ENCODE measurements around the gene PALLD.

PALLD gene

DNA sequence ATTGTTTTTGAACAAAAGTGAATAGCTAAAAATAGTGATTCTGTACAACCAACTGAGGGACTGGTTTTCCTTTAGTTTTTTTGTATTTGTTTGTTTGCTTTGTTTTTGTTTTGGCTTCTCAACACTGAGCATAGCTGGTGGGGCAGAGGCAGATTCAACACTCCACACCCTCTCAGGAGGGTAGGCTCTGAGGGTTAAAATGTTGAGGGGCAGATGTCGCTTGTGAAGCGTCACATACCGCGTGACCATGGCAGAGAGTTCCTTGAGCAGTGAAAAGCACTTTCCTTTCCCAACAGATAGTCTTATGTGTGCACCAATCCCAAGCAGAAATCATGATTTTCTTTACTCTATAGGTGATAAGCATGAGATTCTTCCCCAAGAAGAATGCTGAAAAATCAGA, 155.0 kb downstream of the PALLD start:
- DNase-seq, result no peak

DNA sequence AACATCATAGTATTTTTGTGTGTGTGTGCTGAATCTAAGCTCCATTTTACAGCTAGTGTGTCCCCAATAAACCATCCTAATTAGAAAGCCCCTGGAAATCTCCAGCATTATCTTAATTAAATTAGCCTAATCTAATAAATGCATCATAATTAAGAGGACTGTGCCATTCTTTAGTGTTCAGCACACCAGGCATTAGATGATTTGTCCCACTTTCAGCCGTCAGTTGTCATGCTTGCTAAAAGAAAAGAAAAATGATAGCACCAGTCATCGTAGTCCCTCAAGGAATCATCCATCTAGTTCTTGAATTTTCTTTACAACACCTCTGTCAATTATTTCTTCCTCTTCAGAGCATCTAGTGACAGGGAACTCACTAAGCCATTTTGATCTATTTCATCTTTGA, 155.9 kb downstream of the PALLD start:
- DNase-seq, result no peak

DNA sequence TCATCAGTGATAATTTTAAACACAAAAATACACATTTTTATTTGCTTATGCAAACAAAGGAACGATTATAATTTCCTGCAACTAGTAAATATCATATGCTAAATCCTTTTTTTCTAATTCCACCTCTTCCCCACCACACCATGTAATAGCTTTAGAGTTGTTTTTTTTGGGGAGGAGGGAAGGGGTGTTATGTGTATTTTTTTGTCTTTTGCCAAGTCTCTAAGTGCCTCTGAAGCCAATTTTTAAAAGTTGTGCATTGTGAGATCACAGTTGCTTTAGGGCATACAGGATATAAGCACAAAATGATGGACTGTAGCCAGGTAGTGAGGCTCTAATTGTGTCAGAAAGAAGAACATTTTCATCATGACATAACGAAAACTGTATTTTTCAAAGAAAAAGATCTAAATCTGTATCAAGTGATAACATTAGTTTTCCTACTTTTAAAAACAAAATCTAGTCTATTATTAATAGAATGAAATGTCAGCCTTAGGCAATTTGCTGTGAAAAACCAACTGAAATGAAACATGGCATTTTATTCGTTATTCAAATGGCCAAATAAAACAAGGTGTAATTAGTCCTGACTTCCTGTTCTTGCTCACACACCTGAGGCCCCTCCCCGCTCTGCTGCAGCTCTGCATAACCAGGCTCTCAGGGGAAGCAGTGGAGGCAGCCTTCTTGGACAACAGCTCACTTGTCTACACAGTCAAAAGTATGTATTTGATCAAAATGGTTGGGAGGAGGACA, 157.4 kb downstream of the PALLD start:
- no peak for DNase-seq

GRCh38 chr4:168654848-168655174, 158.0 kb downstream of the PALLD start:
- DNase-seq, result no peak

DNA sequence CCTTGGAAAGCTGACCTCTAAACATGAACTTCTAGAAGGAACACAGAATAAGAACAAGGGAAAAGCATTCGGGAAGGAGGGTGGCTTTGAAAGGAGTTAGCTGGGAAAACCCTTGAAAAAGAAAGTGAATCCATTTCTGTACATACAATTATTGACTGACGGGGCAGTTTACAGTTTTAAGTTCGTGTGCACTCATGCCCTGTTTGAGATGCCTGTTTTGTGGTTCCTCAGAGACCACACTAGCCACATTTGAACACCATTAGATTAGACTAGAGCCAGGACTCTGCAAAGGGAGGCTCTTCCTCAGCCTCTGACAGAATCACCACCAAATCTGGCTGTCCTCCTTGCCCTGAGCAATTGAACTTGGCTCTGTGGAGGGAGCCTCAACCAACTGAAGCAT, 158.3 kb downstream of the PALLD start:
- no peak for DNase-seq

DNA sequence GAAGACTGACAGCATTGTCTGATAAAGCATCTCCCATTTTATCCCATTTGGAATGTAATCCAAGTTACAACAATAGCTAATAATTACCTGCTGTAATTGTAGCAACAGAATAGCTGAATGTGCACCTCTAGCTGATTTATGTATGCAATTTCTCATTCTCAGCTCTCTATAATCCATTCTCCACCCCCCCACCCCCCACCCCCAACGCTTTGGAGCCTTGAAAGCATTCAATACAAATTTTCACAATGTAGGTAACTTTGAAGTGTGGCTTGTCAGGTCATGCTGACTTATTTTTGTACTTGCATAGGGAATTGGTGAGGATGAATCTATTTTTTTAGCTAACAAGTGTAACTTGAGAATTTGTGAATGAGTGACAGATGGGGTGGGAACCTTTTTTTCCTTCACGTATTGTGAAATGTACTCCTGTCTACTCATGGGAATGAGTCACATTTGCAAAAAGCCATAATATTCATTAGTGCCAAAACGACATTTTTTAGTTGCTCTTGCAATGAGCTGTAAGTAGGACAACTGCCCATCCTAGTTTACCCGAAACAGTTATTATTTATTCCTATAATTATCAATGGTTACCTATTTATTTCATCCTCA, 159.3 kb downstream of the PALLD start:
- no peak for DNase-seq

DNA sequence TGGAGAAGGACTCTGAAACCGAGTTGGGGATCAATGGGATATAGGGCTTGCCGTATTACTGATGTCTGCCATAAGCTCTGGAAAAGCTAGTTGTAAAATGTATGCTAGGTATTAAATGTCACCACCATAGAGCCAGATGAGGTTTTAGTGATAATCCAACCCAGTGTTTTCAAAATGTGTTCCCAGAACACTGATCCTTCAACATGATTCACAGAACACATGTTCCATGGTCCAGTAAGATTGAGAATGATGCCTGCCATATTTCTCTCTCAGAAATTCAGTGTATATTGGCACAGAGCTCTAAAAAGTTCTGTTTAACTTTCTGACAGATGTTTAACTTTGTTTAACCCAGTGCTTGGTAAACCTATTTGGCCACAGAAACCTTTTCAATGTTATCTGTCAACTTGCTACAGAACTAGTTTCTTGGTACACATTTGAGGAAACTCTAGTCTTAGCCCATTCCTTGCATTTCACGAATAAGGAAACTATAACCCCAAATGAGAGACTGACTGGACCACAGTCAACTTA, 160.2 kb downstream of the PALLD start:
- DNase-seq, result no peak

- DNase-seq, result no peak
These were observed 161.9 kb downstream of the PALLD start for GRCh38 chr4:168658751-168659150.

- no peak for DNase-seq
These were observed 163.1 kb downstream of the PALLD start for GRCh38 chr4:168659741-168660465.

DNA sequence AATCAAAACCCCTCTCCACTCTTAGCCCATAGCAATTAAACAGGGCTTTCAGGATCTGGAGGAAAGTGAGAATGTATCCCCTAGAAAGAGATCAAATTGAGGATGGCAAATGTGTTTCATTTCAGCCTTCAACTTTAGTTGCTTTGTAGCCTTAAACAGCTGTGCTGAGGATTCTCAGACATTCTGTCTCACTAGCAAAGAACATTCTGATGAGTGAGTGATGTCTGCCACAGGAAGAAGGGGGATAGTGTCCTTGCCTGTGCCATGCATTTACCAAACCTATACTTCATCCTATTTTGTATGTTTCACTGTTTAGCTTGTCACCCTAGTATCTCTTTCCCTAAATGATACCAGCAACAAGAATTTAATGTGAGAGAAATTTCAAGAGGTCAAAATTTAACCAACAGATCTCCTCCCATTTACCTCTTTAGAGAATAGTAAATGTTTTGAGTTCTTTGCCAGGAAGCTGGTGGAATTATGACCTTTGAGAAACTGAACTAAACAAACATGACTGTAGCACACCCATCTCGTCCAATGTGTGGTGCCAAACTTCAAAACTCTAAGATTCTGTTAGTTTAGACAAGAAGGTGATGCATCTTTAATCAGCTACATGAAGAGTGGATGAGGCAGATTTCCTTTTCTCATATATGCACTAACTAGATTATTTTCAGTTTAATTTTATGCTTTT, 165.6 kb downstream of the PALLD start:
- no peak for DNase-seq

- no peak for DNase-seq
These were observed 167.5 kb downstream of the PALLD start for GRCh38 chr4:168664242-168664891.

- DNase-seq, result no peak
These were observed 169.7 kb downstream of the PALLD start for GRCh38 chr4:168666531-168666930.

- no peak for DNase-seq
These were observed 170.5 kb downstream of the PALLD start for GRCh38 chr4:168667376-168667775.

DNA sequence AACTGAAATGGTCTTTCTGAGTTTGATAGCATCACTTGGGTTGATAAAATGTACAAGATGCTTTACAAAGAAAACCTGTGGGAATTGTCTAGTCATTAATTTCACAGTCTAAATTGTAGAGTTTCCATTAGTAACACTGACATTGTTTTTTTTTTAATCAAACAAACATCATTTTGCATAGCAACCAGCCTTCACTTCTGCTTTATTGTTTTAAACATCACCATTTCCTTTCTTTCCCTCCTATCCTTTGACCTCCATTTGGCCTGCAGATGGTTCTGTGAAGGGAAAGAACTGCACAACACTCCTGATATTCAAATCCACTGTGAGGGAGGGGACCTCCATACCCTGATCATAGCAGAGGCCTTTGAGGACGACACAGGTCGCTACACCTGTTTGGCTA, 171.1 kb downstream of the PALLD start:
- DNase-seq, result no peak

DNA sequence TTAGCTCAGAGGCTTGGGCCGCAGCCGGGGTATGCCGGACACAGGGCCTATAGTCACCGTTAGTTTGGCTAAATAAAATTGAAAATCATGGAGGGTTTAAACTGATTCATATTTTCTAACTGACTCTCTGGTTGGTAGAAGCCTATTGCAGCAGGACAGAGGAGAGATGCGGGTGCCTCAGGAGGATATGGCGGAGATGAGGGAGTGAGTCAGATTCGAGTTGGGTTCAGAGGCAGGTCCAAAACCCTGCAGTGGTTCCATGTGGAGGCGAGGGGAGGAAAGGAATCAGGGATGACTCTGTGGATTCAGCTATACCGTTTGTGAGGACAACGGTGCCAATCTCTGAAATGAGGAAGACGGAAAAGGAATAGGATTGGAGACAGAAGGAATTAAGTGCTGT, 176.6 kb downstream of the PALLD start:
- no peak for DNase-seq

DNA sequence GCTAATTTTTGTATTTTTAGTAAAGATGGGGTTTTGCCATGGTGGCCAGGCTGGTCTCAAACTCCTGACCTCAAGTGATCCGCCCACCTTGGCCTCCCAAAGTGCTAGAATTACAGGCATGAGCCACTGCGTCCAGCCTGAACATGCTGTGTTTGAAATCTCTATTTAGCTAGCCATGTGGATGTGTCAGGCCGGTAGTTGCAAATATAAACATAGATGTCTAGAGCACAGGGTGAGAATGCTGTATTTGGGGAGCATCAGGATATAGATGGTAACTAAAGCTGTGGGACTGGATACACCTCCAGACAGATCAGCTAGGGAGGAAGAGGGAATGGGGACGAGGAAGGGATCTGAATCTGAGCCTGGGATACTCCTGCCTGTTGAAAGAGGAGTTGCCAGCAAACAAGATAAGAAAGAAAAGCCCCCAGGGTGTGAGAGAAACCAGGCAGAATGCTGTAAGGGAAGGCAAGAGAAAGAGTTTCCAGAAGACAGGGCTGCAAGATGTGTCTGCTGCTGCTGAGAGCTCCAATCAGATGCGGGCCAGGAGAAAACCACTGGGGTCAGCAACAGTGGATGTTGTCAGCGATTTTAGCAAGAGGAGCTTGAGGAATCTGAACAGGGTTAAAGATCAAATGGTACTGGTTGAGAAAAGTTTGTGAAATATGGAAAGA, 177.4 kb downstream of the PALLD start:
- DNase-seq, result no peak

- DNase-seq, result no peak
These were observed 178.0 kb downstream of the PALLD start for GRCh38 chr4:168674866-168675265.

DNA sequence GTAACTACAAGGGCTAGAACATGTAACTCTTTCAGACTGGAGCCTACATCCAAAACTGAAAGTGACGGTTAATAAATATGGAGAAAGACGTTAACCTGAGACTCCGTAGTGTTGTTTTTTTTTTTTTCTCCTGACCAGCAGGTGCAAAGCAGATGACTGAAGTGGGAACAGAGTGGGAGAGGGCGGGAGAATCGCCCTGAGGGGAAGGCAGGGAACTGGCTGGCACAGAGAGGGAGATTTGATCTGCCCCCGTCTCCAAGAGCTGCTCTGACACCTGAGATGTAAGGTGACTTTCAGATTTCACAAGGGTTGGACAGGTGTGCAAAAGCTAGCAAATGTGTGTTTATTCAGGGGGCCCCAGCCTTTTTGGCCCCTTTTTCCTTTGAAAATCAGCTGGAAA, 180.2 kb downstream of the PALLD start:
- no peak for DNase-seq

DNA sequence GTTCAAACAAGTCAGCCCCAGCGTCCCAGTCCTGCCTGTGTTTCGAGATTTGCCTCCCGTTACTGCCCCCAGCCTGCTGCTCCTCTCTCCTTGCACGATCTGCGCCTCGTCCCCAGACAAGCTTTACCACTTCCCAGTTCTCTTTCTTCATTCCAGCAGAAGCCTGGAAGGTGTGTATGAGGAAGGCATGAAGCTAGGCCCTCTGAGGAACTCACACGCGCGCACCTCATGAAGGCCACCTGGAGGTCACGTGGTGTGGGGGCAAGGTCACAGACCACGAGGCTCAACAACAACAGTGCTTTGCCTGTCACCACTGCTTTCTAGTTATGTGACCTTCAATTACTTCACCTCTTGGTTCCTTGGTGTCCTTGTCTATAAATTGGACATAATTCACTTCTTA, 181.0 kb downstream of the PALLD start:
- DNase-seq, result no peak

DNA sequence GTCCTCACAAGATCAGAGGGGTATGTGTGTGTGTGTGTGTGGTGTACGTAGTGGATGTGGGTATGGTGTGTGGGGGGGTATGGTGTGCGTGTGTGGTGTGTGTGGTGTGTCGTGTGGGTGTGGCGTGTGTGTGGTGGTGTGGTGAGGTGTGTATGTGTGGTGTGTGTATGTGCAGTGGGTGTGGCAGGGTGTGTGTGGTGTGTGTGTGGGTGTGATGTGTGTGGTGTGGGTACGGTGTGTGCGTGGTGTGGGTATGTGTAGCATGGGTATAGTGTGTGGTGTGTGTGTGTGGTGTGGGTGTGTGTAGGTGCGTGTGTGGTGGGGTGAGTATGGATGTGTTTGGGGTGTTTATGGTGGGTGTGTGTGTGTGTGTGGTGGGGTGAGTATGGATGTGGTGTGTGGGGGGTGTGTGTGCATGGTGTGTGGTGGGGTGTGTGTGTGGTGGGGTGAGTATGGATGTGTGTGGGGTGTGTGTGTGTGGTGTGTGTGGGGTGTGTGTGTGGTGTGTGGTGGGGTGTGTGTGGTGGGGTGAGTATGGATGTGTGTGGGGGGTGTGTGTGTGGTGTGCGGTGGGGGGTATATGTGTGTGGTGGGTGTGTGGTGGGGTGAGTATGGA, 182.0 kb downstream of the PALLD start:
- DNase-seq, result no peak

- DNase-seq, result no peak
These were observed 182.5 kb downstream of the PALLD start for GRCh38 chr4:168679397-168679796.

DNA sequence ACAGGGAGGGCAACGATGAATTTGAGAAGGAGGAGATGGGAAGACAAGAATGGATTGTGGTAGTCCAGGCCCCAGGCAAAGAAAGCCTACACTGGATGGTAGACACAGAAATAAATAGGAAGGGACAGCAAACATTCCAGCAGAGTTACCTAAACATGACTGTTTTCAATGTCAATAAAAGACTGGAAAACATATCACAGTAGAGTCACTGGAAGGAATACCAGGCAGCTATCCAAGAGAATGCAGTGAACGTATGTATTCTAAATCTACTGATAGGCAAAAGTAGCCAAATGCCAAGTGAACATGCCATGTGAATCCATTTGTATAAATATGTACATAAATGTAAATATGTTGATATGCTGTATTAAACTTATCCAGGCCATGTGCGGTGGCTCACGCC, 183.0 kb downstream of the PALLD start:
- no peak for DNase-seq
